Effector CD4-positive, alpha-beta T cell (primary cell): Measurements from ENCODE around the gene RBM19.

Source experiments
- DNase-seq: peaks from one replicate; pipeline ENCODE4 v3.0.0-alpha.2; 2020

The RBM19 gene

DNA sequence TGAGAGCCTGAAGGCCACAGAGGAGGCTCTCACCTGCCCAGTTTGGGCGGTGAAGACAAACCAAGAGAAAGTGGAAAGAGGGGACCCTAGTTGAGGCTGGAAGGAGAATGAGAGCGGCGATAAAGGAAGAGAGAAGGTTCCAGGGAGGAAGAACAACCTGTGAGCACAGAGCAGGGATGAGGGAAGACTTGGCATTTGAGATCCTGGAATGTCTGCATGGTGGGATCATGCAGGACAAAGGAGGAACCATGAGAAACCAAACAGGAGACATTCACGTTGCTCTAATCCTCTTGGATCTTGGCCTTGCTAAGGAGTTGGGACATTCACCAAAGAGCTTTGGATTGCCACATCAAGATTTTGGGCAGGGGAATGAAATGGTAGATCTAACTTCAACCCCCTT is 22.9 kb upstream of the RBM19 start:
- DNase-seq: no peak

DNA sequence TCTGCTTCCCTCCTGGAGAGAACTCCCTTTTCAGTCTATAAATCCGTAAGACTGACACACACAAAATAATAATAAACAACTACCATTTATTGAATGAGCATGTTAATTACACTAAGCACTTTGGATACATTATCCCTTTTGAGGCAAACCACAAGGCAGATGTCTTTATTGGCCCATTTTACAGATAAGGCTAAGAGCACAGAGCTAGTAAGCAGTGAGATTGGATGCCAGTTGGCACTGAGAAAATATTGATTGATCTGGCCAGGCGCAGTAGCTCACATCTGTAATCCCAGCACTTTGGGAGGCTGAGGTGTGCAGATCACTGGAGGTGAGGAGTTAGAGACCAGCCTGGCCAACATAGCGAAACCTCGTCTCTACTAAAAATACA is 21.9 kb upstream of the RBM19 start:
- no peak for DNase-seq

GRCh38 chr12:113987261-113988063 is 21.3 kb upstream of the RBM19 start:
- no peak for DNase-seq

GRCh38 chr12:113984464-113984863 is 18.3 kb upstream of the RBM19 start:
- DNase-seq: no peak

- no peak for DNase-seq
These were observed 17.8 kb upstream of the RBM19 start for GRCh38 chr12:113983777-113984448.

DNA sequence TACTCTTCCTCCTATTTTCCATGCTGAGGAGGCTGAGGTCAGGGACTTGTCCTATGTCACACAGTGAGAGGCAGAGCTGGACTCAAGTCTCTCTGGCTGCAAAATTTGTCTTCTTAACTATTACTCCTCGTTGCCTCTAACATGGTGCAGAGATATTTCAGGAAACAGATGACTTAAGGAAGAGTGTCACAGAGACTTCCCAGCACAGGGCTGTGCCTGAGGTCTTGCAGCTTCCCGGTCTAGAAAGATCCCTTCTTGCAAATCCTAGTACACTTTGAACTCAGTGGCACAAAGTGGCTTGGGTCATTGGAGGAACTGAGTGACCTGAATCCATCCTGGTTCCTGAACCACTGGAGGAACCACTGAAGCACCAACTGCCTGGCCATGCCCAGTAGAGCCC is 17.1 kb upstream of the RBM19 start:
- DNase-seq: no peak

DNA sequence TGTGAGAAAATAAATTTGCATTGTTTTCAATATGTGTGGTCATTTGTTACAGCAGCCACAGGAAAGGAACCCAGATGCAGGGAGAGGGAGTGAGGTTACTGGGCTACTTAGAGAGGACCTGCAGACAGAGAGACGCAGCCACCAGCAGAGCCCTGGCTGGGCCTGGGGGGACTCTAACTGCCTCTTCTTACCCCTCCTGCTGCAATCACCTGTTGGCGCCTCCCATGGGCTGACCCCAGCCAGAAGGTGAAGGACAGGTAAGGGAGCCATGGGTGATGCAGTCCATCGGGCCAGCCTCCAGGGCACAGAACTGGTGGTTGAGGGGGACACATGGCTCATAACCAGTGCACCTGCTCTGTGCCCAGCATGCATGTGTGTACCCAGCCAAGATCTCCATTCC is 15.8 kb upstream of the RBM19 start:
- DNase-seq: no peak

- no peak for DNase-seq
These were observed 14.6 kb upstream of the RBM19 start for GRCh38 chr12:113980537-113981337.

DNA sequence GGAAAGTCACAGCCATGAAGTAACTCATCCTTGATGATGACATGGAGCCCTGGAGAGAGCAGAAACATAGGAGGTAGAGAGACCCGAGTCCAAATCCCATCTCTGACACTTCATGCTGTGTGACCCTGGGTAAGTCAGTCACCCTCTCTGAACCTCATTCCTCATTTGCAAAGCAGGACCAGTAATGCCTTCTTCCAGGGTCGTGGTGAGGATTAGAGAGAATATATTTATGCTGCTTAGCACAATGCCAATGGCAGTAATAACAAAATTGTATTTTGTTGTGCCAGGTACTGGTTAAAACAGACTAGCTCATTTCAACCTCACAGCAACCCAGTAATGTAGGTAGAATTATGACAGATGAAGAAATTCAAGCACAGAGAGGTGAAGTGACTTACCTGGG is 13.9 kb upstream of the RBM19 start:
- no peak for DNase-seq

DNA sequence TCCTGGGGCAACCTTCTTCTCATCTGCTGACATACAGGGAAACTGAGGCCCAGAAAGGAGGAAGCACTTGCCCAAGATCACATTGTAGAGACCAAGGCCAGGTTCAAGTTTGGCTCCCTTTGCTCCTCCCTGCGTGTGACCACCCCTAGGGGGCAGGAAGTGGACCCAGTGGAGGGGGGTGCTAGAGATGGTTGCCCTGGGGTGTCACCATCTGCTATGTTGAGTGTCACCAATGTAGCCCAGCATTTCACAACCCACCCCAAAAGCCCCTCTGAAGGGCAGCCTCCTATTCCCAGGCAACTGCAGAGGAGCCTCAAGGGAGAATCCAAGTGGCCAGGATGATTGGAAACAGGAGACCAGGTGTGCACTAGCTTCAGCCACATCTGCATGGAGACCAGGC is 12.0 kb upstream of the RBM19 start:
- no peak for DNase-seq

GRCh38 chr12:113974006-113974405 is 7.9 kb upstream of the RBM19 start:
- no peak for DNase-seq

DNA sequence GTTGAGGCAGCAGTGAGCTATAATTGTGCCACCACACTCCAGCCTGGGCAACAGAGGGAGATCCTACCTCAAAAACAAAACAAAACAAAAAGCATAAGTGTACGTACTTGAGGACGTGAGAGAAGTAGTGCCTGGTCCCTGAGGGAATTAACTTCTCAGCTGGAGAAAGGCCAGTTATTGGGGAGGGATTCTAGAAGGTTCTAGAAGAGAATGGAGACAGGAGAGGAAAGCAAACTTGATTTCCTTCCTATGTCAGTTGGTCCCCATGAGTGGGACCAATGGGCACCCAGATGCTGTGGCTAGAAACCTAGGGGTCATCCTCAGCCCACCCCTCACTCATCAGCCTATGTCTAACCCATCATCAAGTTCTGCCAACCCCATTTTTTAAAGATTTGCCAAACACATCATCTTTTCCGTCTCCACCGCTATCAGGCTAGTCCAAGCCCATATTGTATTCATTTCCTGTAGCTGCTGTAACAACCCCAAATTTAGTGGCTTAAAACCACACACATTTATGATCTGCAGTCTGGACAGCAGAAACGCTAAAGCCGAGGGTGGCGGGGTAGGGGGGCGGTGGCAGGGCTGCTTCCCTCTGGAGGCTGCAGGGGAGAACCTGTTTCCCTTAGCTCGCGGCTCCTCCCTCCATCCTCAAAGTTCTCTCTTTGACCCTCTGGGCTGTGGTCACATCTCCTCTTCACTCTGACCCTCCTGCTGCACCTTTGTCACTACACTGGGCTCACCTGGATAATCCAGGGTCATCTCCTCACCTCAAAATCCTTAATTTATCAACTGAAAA is 7.2 kb upstream of the RBM19 start:
- no peak for DNase-seq

GRCh38 chr12:113971392-113971791 is 5.3 kb upstream of the RBM19 start:
- DNase-seq: no peak

- DNase-seq: no peak
These were observed 4.1 kb upstream of the RBM19 start for GRCh38 chr12:113970211-113970610.

GRCh38 chr12:113967368-113967767 is 1.2 kb upstream of the RBM19 start:
- DNase-seq: no peak

GRCh38 chr12:113962733-113963132 is 3.4 kb downstream of the RBM19 start:
- no peak for DNase-seq

DNA sequence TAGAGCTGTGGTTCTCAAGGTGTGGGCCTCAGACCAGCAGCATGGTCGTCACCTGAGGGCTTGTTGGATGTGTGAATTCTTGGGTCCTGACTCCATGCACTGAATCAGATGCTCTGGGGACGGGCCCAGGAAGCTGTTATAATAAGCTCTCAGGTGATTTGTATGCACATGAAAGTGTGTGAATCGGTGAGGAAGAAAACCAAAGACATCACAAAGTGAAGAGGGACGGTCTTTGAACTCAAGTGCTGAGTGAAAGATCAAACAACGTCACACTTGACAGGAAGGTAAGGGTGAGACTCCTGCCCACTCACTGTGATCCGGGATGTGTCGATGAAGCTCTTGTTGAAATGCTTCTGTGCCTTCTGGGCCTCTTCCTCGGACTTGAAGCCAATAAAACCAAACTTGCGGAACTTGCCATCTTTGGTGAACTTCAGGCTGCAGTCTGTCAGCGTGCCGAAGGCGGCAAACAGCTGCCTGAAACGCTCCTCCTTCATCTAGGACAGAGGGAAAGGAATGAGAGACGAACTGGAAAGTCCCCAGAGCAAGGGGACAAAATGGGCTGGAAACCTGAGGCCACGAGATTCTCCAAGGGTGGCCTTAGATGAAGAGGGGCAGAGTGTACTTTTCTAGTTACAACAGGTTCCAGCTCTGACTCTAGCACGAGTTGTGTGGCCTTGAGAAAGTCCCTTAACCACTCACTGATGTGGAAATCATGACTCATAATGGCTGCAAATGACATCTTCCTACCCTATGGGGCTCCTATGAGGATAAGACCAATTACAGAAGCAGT is 4.0 kb downstream of the RBM19 start:
- no peak for DNase-seq

DNA sequence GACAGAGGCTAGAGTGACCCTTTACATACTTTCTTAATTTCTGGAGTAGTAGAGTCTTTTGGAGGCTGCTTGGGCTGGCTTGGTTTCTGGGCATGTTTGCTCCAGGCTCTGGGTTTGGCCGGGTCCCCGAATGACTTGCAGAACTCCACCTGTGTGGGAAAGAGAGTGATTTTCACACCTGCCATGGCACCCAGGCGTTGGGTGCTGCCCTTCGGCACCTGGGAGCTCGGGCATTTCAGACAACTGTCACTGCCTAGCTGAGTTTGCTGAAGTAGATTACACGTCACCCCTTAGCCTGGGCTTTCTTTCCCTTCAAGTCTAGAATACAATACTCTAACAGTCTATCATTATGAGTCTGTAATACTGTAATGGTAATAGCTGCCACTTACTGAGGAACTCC is 6.1 kb downstream of the RBM19 start:
- DNase-seq: no peak

DNA sequence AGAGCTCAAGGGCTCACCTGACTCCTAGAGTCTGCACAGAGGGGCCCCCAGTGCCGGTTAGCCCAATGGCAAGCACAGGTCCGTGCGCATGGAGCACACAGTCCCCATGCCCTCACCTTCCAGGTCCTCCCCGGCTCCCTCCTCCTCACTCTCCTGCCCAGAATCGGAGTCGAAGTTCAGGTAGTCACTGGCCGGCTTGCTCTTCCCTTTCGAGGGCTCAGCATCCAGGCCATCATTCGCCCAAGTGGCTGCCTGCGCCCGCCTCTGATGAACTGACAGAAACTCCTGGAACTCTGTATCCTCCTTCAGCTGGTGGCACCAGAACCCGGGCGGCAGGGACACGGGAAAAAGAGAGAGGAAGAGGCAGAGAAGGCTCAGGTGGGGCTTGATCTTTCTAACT is 7.0 kb downstream of the RBM19 start:
- DNase-seq: no peak

- no peak for DNase-seq
These were observed 8.0 kb downstream of the RBM19 start for GRCh38 chr12:113958108-113958507.

GRCh38 chr12:113957627-113958026 is 8.5 kb downstream of the RBM19 start:
- DNase-seq: no peak
